RWPE1 (cell line): ENCODE measurements around the gene ZNF177.
"Not testable (repeated sequence)": the region's sequence is repeated elsewhere in the genome, so short reads cannot be mapped to it uniquely, and the experiment has no call there.

Experiments used
- CTCF ChIA-PET: fragments of 350-600 bp; sonication (Branson Sonifier 250); formaldehyde crosslinking; extraction: SDS; loops from one replicate; lab custom pipeline; 2021; lab: Yijun Ruan, JAX
- POLR2A ChIA-PET: fragments of 400-600 bp; formaldehyde crosslinking; extraction: SDS; loops from one replicate; lab custom pipeline; 2020; ENCODE audit warnings: antibody characterized with exemption; ENCODE audit not compliant: low non-redundant PET; lab: Yijun Ruan, JAX
- DNase-seq: peaks from one replicate; pipeline ENCODE4 v3.0.0; 2012; ENCODE audit warnings: low spot score
- H3K27ac ChIP-seq: fragments of 450-650 bp; 2 replicates; pipeline ENCODE4 v1.5.1; 2017
- TF ChIP-seq, protein P1 (sequence below): fragments of 450-650 bp; conservative IDR thresholded peaks from 2 replicates; pipeline ENCODE4 v1.5.1; 2017; ENCODE audit warnings: low read depth, mild to moderate bottlenecking

The ZNF177 gene

DNA sequence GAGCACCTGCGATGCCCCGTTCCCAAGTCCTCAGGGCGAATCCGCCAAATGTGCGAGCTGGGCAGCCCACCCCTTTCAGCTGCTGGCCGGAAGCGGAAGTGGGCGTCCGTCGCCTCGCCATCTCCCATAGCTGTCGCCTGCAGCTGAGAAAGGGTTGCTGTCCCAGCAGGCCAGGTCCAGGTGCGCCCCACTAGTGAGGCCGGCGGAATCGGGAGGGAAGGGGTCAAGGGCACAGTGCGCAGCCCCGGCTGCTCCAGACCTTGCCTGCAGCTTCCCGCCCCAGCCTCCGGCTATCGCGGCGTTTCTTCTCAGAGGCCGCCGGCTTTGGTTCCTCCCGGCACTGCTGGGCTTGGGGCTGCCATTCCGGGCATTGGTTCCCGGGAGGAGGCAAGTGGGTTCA, at the start of gene ZNF177:
Gene ZNF177, plus strand, starts transcription at position 109 of the 400 bp plus-strand sequence. CDS start 15,299 bp downstream, outside the sequence.
- ChIA-PET POLR2A (no interaction called here), CTCF (no interaction called here)
- DNase-seq: no peak
- TF ChIP-seq, protein P1, sequence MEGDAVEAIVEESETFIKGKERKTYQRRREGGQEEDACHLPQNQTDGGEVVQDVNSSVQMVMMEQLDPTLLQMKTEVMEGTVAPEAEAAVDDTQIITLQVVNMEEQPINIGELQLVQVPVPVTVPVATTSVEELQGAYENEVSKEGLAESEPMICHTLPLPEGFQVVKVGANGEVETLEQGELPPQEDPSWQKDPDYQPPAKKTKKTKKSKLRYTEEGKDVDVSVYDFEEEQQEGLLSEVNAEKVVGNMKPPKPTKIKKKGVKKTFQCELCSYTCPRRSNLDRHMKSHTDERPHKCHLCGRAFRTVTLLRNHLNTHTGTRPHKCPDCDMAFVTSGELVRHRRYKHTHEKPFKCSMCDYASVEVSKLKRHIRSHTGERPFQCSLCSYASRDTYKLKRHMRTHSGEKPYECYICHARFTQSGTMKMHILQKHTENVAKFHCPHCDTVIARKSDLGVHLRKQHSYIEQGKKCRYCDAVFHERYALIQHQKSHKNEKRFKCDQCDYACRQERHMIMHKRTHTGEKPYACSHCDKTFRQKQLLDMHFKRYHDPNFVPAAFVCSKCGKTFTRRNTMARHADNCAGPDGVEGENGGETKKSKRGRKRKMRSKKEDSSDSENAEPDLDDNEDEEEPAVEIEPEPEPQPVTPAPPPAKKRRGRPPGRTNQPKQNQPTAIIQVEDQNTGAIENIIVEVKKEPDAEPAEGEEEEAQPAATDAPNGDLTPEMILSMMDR: no peak
- no peak within 1 kb of the TSS for H3K27ac ChIP-seq

DNA sequence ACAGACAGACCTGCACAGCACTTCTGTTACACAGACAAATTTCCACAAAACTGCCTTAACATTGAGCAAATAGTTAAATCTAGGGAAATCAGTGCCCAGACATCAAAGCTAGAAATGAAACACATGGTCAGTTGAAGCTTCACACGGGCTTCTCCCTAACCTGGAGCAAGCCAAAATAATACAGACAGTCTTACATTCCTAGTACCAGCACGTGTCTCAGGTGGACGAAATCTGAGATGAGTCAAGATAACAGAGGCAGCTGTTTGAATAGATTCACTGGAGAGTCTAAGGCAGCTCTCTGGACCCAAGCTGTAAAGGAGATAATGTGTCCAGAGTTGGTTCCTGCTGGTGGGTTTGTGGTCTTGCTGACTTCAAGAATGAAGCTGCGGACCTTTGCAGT, 49.1 kb upstream of the ZNF177 start:
- CTCF ChIA-PET: no interaction called here
- DNase-seq: no peak
- H3K27ac ChIP-seq: no peak overlapping the region
- TF ChIP-seq, protein P1: no peak
- POLR2A ChIA-PET: no interaction called here

DNA sequence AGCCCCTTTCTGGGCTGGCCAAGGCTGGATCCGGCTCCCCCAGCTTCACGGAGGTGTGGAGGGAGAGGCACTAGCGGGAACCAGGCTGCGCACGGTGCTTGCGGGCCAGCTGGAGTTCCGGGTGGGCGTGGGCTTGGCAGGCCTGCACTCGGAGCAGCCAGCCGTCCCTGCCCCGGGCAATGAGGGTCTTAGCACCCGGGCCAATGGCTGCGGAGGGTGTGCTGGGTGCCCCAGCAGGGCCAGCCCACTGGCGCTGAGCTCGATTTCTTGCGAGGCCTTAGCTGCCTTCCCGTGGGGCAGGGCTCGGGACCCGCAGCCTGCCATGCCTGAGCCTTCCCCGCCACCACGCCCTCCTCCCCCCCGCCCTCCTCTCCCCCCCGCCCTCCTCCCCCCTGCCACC, 41.5 kb upstream of the ZNF177 start:
- DNase-seq: no peak
- POLR2A ChIA-PET: no interaction called here
- CTCF ChIA-PET: no interaction called here

DNA sequence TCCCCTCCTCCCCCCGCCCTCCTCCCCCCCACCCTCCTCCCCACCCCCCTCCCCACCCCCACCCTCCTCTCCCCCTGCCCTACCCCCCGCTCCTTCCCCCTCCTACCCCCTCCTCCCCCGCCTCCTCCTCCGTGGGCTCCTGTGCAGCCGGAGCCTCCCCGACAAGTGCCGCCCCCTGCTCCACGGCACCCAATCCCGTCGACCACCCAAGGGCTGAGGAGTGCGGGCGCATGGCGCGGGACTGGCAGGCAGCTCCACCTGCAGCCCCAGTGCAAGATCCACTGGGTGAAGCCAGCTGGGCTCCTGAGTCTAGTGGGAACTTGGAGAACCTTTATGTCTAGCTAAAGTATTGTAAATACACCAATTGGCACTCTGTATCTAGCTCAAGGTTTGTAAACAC, 41.1 kb upstream of the ZNF177 start:
- H3K27ac ChIP-seq, POLR2A ChIA-PET, DNase-seq: not testable (repeated sequence)
- CTCF ChIA-PET: interaction anchor here (0.6 kb wide), 1 partner anchor 113 kb away, joined by 3 read pairs; the partner anchor contains the start of gene ZNF266

More for the DNA sequence above, 41.5 kb upstream of the ZNF177 start:
- TF ChIP-seq, protein P1: no peak
- H3K27ac ChIP-seq: no peak overlapping the region

DNA sequence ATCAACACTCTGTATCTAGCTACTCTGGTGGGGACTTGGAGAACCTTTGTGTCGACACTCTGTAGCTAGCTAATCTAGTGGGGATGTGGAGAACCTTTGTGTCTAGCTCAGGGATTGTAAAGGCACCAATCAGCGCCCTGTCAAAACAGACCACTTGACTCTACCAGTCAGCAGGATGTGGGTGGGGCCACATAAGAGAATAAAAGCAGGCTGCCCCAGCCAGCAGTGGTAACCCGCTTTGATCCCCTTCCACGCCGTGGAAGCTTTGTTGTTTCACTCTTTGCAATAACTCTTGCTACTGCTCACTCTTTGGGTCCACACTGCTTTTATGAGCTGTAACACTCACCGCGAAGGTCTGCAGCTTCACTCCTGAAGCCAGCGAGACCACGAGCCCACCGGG, 40.6 kb upstream of the ZNF177 start:
- H3K27ac ChIP-seq, DNase-seq, POLR2A ChIA-PET: not testable (repeated sequence)
- CTCF ChIA-PET: interaction anchor here (0.6 kb wide), 1 partner anchor 113 kb away, joined by 3 read pairs; the partner anchor contains the start of gene ZNF266

DNA sequence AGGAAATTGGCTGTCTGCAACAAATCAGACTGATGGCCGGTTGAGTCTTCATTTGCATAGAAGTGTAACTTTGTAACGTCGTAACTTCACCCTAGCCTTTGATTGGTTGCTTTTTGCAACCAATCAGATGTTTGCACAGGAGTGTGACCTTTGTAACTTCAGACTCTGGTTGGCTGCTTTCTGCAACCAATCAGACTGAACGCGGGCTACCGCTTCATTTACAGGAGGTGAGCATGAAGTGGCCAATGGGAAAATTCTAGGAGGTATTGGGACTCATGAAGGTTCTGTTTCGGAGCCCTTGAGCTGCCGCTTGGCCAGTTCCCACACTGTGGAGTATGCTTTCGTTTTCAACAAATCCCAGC, 39.3 kb upstream of the ZNF177 start:
- TF ChIP-seq, protein P1: no peak
- ChIA-PET POLR2A (no interaction called here), CTCF (interaction anchor here (0.5 kb wide), 1 partner anchor 242 kb away, joined by 3 read pairs; no protein-coding TSS in a partner anchor)
- DNase-seq: peak; percentile 44
- peak overlapping the region; percentile 88 for H3K27ac ChIP-seq

DNA sequence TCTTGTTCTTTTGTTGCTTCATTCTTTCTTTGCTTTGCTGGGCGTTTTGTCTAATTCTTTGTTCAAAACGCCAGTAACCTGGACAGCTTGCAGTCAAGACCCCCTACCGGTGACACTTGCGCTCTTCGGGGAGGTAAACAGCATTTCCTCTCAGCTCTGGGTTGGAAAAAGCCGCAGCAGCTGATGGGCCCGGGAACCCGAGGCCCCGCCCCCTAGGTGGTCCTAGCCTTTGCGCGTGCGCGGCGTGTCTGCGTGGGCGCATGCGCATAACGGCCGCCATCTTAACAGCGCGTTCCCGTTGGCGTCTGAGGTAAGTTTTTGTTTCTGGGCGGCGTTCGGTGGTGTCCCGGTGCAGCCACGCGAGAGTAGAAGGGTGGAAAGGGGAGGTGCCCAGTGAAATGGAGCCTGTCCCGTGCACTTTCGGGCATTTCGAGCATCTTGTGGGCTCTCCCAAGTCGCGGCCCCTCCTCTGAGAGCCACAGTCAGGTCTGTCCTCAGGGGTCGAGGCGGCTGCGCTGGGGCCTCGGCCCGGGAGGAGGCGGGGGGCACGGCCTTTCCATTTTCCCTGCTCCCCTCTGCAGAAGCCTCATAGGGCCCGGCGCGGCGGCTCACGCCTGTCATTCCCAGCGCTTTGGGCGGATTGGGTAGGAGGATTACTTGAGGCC, 38.8 kb upstream of the ZNF177 start, which contains the start of gene ZNF559:
Gene ZNF559, plus strand, starts transcription at position 261 of the 665 bp plus-strand sequence. CDS start 14,371 bp downstream, outside the sequence.
- peak within 1 kb of the TSS; percentile 88 for H3K27ac ChIP-seq
- TF ChIP-seq, protein P1: peak; percentile 27; the same call in 1 of the 2 replicates
- ChIA-PET CTCF (interaction anchor here (0.5 kb wide), 1 partner anchor 241 kb away, joined by 3 read pairs; no protein-coding TSS in a partner anchor), POLR2A (no interaction called here)
- DNase-seq: peak; percentile 97
